Measurements from ENCODE around the gene CCDC112.

DNA sequence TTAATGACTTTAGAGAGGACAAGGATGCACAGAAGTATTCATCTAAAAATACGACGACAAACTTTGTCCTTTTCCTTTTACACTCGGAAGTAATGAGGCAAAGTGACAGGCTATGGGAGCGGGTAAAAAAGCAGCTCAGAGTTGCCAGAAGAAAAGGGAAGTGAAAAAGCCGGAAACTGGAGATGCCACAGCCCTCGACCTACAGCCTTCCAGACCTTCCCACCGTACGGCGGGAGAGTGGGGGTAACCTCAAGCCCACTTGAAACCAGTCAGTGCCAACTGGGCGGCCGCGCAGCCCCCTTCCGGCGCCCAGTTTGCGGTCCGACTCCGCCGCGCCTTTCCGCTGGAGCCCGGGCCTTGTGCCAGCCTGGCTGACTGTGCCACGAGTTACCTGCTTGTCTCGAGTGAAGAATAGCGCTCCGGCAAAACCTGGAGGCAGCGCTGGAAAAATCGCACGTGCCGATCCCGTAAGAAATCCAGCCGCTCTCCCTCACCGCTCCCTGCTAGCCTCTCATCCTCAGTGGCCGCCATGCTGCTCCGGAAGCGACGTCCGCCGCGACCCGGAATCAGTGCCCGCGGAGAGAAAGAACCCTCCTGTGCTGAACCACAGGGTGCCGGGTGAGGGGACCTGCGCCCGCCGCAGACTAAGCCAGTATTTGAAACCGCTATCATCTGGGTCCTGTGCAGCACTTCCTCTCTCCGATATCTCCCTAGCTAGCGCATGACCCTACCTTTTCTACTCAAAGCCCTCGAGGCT lies 34.0 kb downstream of the CCDC112 start, which contains the start of gene PGGT1B:
- TF ChIP-seq GLIS3 (CRISPR knock-in tag; IDR thresholded peaks at IDR 0.05) (no peak), ZNF565 (CRISPR knock-in tag; conservative IDR thresholded peaks at IDR 0.05; ENCODE audit: low read depth) (peak; percentile 68; the same call in 1 of the 2 replicates), TCF4 (CRISPR knock-in tag; IDR thresholded peaks at IDR 0.05; ENCODE audit: borderline replicate concordance) (no peak), ZFP30 (CRISPR knock-in tag; IDR thresholded peaks at IDR 0.05) (peak; percentile 58), ESRRG (CRISPR knock-in tag; IDR thresholded peaks at IDR 0.05) (peak; percentile 62; the same call in 1 of the 2 replicates), ZNF70 (CRISPR knock-in tag; IDR thresholded peaks at IDR 0.05) (no peak), BACH2 (CRISPR knock-in tag; IDR thresholded peaks at IDR 0.05; ENCODE audit: borderline replicate concordance) (peak; percentile 51; the same call in 1 of the 2 replicates), ZNF8 (CRISPR knock-in tag; IDR thresholded peaks at IDR 0.05) (0 out of 2 replicates have a peak, but pooled peaks have one; percentile 30), SNAI2 (CRISPR knock-in tag; IDR thresholded peaks at IDR 0.05) (peak; percentile 92; the same call in 1 of the 2 replicates), ARNTL (CRISPR knock-in tag; IDR thresholded peaks at IDR 0.05; ENCODE audit: borderline replicate concordance, low read depth) (no peak), PPARA (CRISPR knock-in tag; IDR thresholded peaks at IDR 0.05; ENCODE audit: borderline replicate concordance) (no peak)
- TF ChIP-seq, protein P1, sequence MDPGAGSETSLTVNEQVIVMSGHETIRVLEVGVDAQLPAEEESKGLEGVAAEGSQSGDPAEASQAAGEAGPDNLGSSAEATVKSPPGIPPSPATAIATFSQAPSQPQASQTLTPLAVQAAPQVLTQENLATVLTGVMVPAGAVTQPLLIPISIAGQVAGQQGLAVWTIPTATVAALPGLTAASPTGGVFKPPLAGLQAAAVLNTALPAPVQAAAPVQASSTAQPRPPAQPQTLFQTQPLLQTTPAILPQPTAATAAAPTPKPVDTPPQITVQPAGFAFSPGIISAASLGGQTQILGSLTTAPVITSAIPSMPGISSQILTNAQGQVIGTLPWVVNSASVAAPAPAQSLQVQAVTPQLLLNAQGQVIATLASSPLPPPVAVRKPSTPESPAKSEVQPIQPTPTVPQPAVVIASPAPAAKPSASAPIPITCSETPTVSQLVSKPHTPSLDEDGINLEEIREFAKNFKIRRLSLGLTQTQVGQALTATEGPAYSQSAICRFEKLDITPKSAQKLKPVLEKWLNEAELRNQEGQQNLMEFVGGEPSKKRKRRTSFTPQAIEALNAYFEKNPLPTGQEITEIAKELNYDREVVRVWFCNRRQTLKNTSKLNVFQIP (CRISPR knock-in tag; IDR thresholded peaks at IDR 0.05; ENCODE audit: borderline replicate concordance, low read depth), result no peak

Measured in SK-N-SH treated with all-trans-retinoic acid at 6 μM for 48 hours (cell line).